WTC11 (cell line): ENCODE data around the gene MMAB. TPM values are rescaled to one million over a fixed set of nuclear protein-coding genes. Genes with fewer than 3 reads are reported as not detected.

Experiments used
- ATAC-seq: fragments of 200-7000 bp; cut with Tn5 transposase; 2 replicates; pipeline ENCODE4 v1.10.0; 2021; ENCODE audit warnings: mild to moderate bottlenecking, moderate library complexity
- CTCF ChIA-PET: fragments of 300-600 bp; sonication (Branson Sonifier 250); formaldehyde crosslinking; loops from one replicate; lab custom pipeline; 2021; ENCODE audit warnings: antibody characterized with exemption; lab: Charles Lee
- POLR2A ChIA-PET: fragments of 350-600 bp; sonication (Branson Sonifier 250); formaldehyde crosslinking; loops from one replicate; lab custom pipeline; 2021; ENCODE audit warnings: antibody characterized with exemption; lab: Charles Lee
- DNase-seq: peaks from one replicate; pipeline ENCODE4 v3.0.0; 2021; ENCODE audit warnings: low spot score
- H3K27ac Mint-ChIP-seq: 2 replicates; pipeline ENCODE4 v1.8.0; 2021; ENCODE audit warnings: mixed read lengths
- H3K27me3 Mint-ChIP-seq: 2 replicates; pipeline ENCODE4 v1.8.0; 2021; ENCODE audit warnings: low read depth, mild to moderate bottlenecking, moderate library complexity, mixed read lengths
- H3K36me3 Mint-ChIP-seq: 2 replicates; pipeline ENCODE4 v1.8.0; 2021; ENCODE audit warnings: mixed read lengths
- H3K4me1 Mint-ChIP-seq: 2 replicates; pipeline ENCODE4 v1.8.0; 2022; ENCODE audit warnings: mixed read lengths
- H3K4me3 Mint-ChIP-seq: 2 replicates; pipeline ENCODE4 v1.8.0; 2021; ENCODE audit warnings: mild to moderate bottlenecking, moderate library complexity, mixed read lengths
- H3K9me3 Mint-ChIP-seq: 2 replicates; pipeline ENCODE4 v1.8.0; 2021; ENCODE audit warnings: mixed read lengths
- ETV6 ChIP-seq: sonication (generic); formaldehyde crosslinking; IDR thresholded peaks from 2 replicates; pipeline ENCODE4 v1.8.1; 2022; ENCODE audit warnings: mild to moderate bottlenecking, missing genetic modification reagents
- GTF2I ChIP-seq: fragments of 250-450 bp; sonication (Bioruptor Pico); conservative IDR thresholded peaks from 2 replicates; pipeline ENCODE4 v1.4.0; 2021; ENCODE audit warnings: mild to moderate bottlenecking
- IRF2 ChIP-seq: sonication (generic); formaldehyde crosslinking; IDR thresholded peaks from 2 replicates; pipeline ENCODE4 v1.8.0; 2022; ENCODE audit warnings: low read depth, missing genetic modification reagents, borderline replicate concordance
- JUN ChIP-seq: sonication (generic); formaldehyde crosslinking; IDR thresholded peaks from 2 replicates; pipeline ENCODE4 v1.8.0; 2023; ENCODE audit warnings: mild to moderate bottlenecking, missing genetic modification reagents
- NFATC4 ChIP-seq: fragments of 250-450 bp; sonication (Bioruptor Pico); IDR thresholded peaks from 2 replicates; pipeline ENCODE4 v1.9.0; 2021; ENCODE audit warnings: mild to moderate bottlenecking
- NFE2L1 ChIP-seq: sonication (generic); formaldehyde crosslinking; IDR thresholded peaks from 2 replicates; pipeline ENCODE4 v1.8.1; 2023; ENCODE audit warnings: missing genetic modification reagents
- PRRX2 ChIP-seq: fragments of 250-450 bp; sonication (Bioruptor Pico); IDR thresholded peaks from 2 replicates; pipeline ENCODE4 v1.8.0; 2021; ENCODE audit warnings: mild to moderate bottlenecking
- SMAD3 ChIP-seq: sonication (generic); formaldehyde crosslinking; IDR thresholded peaks from 2 replicates; pipeline ENCODE4 v1.8.0; 2022; ENCODE audit warnings: missing genetic modification reagents, mild to moderate bottlenecking, borderline replicate concordance
- ZNF219 ChIP-seq: sonication (generic); formaldehyde crosslinking; IDR thresholded peaks from 2 replicates; pipeline ENCODE4 v1.8.0; 2023; ENCODE audit warnings: missing genetic modification reagents, mild to moderate bottlenecking, borderline replicate concordance
- ZNF263 ChIP-seq: sonication (generic); formaldehyde crosslinking; IDR thresholded peaks from 2 replicates; pipeline ENCODE4 v1.8.1; 2022; ENCODE audit warnings: low read depth, mild to moderate bottlenecking, moderate library complexity, missing genetic modification reagents
- ZNF317 ChIP-seq: sonication (generic); formaldehyde crosslinking; IDR thresholded peaks from 2 replicates; pipeline ENCODE4 v1.8.1; 2023; ENCODE audit warnings: low read depth, mild to moderate bottlenecking, moderate library complexity, missing genetic modification reagents, borderline replicate concordance
- ZNF396 ChIP-seq: fragments of 250-450 bp; sonication (Bioruptor Pico); IDR thresholded peaks from 2 replicates; pipeline ENCODE4 v1.8.0; 2021; ENCODE audit warnings: mild to moderate bottlenecking, moderate library complexity, borderline replicate concordance
- total RNA-seq: library from RNA; stranded (reverse); gene quantifications from 3 replicates; pipeline ENCODE4 v1.2.3, GENCODE V29; 2021
- TF ChIP-seq, protein P1 (sequence below): sonication (generic); formaldehyde crosslinking; IDR thresholded peaks from 2 replicates; pipeline ENCODE4 v1.8.0; 2022; ENCODE audit warnings: mild to moderate bottlenecking, missing genetic modification reagents
- TF ChIP-seq, protein P2 (sequence below): sonication (generic); formaldehyde crosslinking; IDR thresholded peaks from 2 replicates; pipeline ENCODE4 v1.8.1; 2023; ENCODE audit warnings: mild to moderate bottlenecking, missing genetic modification reagents, borderline replicate concordance
- TF ChIP-seq, protein P3 (sequence below): fragments of 250-450 bp; sonication (Bioruptor Pico); IDR thresholded peaks from 2 replicates; pipeline ENCODE4 v1.8.0; 2021; ENCODE audit warnings: mild to moderate bottlenecking
- TF ChIP-seq, protein P4 (sequence below): sonication (generic); formaldehyde crosslinking; IDR thresholded peaks from 2 replicates; pipeline ENCODE4 v1.8.1; 2022; ENCODE audit warnings: mild to moderate bottlenecking, missing genetic modification reagents, moderate library complexity, borderline replicate concordance
- TF ChIP-seq, protein P5 (sequence below): sonication (generic); formaldehyde crosslinking; IDR thresholded peaks from 2 replicates; pipeline ENCODE4 v1.8.1; 2023; ENCODE audit warnings: mild to moderate bottlenecking, moderate library complexity, missing genetic modification reagents
- TF ChIP-seq, protein P6 (sequence below): fragments of 250-450 bp; sonication (Bioruptor Pico); conservative IDR thresholded peaks from 2 replicates; pipeline ENCODE4 v1.9.0; 2021; ENCODE audit warnings: mild to moderate bottlenecking
- TF ChIP-seq, protein P7 (sequence below): sonication (generic); formaldehyde crosslinking; IDR thresholded peaks from 2 replicates; pipeline ENCODE4 v1.8.1; 2022; ENCODE audit warnings: missing genetic modification reagents, borderline replicate concordance
- TF ChIP-seq, protein P8 (sequence below): sonication (generic); formaldehyde crosslinking; IDR thresholded peaks from 2 replicates; pipeline ENCODE4 v1.8.0; 2022; ENCODE audit warnings: mild to moderate bottlenecking, missing genetic modification reagents
- TF ChIP-seq, protein P9 (sequence below): sonication (generic); formaldehyde crosslinking; IDR thresholded peaks from 2 replicates; pipeline ENCODE4 v1.8.1; 2023; ENCODE audit warnings: mild to moderate bottlenecking, missing genetic modification reagents, moderate library complexity

MMAB gene
- total RNA-seq, 1 experiment from 2014 or later: 22.0 TPM

DNA sequence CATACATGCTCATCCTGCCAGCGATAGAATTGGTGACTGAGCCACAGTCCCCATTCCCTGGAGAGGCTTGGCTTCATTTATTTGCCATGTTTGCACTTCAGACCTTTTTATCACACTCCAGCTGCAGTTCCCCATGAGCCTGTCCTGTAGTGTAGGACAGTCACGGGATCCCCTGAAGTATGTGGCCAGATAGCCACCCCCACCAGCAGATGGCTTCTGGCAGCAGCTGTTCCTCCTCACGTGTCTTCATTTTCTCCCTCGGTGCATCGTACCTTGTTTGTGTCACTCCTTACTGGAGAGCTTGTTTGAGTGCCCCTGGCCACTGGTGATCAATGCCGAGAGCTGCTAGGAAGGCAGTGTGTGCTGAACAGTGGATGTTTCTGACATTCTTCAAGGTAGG is 55.7 kb downstream of the MMAB start (continued):
- TF ChIP-seq ZNF219 (CRISPR knock-in tag): no peak
- TF ChIP-seq, protein P1, sequence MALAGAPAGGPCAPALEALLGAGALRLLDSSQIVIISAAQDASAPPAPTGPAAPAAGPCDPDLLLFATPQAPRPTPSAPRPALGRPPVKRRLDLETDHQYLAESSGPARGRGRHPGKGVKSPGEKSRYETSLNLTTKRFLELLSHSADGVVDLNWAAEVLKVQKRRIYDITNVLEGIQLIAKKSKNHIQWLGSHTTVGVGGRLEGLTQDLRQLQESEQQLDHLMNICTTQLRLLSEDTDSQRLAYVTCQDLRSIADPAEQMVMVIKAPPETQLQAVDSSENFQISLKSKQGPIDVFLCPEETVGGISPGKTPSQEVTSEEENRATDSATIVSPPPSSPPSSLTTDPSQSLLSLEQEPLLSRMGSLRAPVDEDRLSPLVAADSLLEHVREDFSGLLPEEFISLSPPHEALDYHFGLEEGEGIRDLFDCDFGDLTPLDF (CRISPR knock-in tag): no peak
- TF ChIP-seq, protein P2, sequence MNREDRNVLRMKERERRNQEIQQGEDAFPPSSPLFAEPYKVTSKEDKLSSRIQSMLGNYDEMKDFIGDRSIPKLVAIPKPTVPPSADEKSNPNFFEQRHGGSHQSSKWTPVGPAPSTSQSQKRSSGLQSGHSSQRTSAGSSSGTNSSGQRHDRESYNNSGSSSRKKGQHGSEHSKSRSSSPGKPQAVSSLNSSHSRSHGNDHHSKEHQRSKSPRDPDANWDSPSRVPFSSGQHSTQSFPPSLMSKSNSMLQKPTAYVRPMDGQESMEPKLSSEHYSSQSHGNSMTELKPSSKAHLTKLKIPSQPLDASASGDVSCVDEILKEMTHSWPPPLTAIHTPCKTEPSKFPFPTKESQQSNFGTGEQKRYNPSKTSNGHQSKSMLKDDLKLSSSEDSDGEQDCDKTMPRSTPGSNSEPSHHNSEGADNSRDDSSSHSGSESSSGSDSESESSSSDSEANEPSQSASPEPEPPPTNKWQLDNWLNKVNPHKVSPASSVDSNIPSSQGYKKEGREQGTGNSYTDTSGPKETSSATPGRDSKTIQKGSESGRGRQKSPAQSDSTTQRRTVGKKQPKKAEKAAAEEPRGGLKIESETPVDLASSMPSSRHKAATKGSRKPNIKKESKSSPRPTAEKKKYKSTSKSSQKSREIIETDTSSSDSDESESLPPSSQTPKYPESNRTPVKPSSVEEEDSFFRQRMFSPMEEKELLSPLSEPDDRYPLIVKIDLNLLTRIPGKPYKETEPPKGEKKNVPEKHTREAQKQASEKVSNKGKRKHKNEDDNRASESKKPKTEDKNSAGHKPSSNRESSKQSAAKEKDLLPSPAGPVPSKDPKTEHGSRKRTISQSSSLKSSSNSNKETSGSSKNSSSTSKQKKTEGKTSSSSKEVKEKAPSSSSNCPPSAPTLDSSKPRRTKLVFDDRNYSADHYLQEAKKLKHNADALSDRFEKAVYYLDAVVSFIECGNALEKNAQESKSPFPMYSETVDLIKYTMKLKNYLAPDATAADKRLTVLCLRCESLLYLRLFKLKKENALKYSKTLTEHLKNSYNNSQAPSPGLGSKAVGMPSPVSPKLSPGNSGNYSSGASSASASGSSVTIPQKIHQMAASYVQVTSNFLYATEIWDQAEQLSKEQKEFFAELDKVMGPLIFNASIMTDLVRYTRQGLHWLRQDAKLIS: no peak
- TF ChIP-seq, protein P3, sequence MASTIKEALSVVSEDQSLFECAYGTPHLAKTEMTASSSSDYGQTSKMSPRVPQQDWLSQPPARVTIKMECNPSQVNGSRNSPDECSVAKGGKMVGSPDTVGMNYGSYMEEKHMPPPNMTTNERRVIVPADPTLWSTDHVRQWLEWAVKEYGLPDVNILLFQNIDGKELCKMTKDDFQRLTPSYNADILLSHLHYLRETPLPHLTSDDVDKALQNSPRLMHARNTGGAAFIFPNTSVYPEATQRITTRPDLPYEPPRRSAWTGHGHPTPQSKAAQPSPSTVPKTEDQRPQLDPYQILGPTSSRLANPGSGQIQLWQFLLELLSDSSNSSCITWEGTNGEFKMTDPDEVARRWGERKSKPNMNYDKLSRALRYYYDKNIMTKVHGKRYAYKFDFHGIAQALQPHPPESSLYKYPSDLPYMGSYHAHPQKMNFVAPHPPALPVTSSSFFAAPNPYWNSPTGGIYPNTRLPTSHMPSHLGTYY (CRISPR knock-in tag): no peak
- TF ChIP-seq, protein P4, sequence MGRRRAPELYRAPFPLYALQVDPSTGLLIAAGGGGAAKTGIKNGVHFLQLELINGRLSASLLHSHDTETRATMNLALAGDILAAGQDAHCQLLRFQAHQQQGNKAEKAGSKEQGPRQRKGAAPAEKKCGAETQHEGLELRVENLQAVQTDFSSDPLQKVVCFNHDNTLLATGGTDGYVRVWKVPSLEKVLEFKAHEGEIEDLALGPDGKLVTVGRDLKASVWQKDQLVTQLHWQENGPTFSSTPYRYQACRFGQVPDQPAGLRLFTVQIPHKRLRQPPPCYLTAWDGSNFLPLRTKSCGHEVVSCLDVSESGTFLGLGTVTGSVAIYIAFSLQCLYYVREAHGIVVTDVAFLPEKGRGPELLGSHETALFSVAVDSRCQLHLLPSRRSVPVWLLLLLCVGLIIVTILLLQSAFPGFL (CRISPR knock-in tag): no peak
- TF ChIP-seq PRRX2 (CRISPR knock-in tag): no peak
- TF ChIP-seq, protein P5, sequence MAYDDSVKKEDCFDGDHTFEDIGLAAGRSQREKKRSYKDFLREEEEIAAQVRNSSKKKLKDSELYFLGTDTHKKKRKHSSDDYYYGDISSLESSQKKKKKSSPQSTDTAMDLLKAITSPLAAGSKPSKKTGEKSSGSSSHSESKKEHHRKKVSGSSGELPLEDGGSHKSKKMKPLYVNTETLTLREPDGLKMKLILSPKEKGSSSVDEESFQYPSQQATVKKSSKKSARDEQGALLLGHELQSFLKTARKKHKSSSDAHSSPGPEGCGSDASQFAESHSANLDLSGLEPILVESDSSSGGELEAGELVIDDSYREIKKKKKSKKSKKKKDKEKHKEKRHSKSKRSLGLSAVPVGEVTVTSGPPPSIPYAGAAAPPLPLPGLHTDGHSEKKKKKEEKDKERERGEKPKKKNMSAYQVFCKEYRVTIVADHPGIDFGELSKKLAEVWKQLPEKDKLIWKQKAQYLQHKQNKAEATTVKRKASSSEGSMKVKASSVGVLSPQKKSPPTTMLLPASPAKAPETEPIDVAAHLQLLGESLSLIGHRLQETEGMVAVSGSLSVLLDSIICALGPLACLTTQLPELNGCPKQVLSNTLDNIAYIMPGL (CRISPR knock-in tag): no peak
- TF ChIP-seq, all 79 proteins: peak for 0

DNA sequence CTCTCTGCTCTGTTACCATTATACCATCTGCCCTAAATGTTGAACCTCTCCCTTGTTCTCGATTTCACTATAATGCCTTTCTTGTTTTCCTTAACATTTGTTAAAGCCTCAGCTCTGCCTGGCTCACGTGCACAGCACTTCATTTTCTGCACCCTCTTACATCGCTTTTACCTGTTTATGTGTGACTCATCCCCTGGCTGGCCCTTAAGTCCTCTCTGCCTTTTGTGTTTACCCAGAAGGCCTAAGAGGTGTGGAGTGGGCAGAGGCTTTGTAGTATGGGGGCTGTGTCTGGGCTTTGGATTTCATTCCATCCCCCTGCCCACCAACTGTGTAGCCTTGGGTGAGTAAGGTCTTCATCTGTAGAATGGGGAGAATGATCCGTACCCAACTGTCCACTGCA is 59.3 kb downstream of the MMAB start:
- ChIA-PET CTCF (no interaction called here), POLR2A (no interaction called here)
- peaks cover 2% of the 10 kb centered on the region for H3K4me1 Mint-ChIP-seq
- no peak for DNase-seq
- no peaks in the 10 kb centered on the region for H3K9me3 Mint-ChIP-seq
- no peak overlapping the region for H3K4me3 Mint-ChIP-seq
- no peaks in the 10 kb centered on the region for H3K27me3 Mint-ChIP-seq
- H3K27ac Mint-ChIP-seq: no peak overlapping the region
- H3K36me3 Mint-ChIP-seq: peaks cover 42% of the 10 kb centered on the region
- no peak for ATAC-seq
- TF ChIP-seq IRF2 (no peak), ETV6 (CRISPR knock-in tag) (no peak), ZNF317 (CRISPR knock-in tag) (no peak), GTF2I (CRISPR knock-in tag) (no peak), SMAD3 (CRISPR knock-in tag) (no peak), NFE2L1 (CRISPR knock-in tag) (no peak), JUN (CRISPR knock-in tag) (no peak), NFATC4 (CRISPR knock-in tag) (no peak), ZNF263 (no peak), ZNF396 (CRISPR knock-in tag) (no peak)
- TF ChIP-seq, protein P6, sequence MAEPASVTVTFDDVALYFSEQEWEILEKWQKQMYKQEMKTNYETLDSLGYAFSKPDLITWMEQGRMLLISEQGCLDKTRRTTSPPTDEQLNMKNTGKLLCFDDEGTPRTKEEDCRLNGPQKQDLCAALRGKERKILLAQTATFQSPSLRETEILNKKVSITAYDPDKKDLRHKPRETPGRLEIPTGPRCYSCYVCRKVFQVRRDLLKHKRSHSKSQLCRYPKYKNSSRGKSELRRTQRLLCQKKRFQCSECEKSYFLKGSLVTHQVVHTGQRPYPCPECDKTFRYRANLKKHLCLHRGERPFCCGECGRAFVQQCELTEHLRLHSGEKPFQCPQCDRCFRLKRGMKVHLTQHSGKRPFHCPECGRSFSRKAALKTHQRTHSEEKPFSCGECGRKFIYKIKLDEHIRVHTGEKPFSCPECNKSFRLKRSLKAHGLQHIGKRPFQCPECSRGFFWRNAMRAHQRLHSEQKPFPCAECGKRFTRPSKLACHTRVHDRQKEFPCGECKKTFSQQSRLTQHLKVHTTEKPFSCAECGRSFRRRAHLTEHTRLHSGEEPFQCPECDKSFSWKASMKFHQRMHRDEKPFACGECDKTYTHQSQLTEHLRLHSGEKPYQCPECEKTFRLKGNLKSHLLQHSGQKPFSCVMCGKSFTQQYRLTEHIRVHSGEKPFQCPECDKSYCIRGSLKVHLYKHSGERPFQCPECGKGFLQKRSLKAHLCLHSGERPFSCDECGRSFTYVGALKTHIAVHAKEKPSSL (CRISPR knock-in tag): no peak
- TF ChIP-seq, protein P1 (CRISPR knock-in tag): no peak
- TF ChIP-seq, protein P7, sequence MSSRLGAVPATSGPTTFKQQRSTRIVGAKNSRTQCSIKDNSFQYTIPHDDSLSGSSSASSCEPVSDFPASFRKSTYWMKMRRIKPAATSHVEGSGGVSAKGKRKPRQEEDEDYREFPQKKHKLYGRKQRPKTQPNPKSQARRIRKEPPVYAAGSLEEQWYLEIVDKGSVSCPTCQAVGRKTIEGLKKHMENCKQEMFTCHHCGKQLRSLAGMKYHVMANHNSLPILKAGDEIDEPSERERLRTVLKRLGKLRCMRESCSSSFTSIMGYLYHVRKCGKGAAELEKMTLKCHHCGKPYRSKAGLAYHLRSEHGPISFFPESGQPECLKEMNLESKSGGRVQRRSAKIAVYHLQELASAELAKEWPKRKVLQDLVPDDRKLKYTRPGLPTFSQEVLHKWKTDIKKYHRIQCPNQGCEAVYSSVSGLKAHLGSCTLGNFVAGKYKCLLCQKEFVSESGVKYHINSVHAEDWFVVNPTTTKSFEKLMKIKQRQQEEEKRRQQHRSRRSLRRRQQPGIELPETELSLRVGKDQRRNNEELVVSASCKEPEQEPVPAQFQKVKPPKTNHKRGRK (CRISPR knock-in tag): no peak
- TF ChIP-seq, protein P8, sequence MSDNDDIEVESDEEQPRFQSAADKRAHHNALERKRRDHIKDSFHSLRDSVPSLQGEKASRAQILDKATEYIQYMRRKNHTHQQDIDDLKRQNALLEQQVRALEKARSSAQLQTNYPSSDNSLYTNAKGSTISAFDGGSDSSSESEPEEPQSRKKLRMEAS (CRISPR knock-in tag): no peak
- TF ChIP-seq, protein P9, sequence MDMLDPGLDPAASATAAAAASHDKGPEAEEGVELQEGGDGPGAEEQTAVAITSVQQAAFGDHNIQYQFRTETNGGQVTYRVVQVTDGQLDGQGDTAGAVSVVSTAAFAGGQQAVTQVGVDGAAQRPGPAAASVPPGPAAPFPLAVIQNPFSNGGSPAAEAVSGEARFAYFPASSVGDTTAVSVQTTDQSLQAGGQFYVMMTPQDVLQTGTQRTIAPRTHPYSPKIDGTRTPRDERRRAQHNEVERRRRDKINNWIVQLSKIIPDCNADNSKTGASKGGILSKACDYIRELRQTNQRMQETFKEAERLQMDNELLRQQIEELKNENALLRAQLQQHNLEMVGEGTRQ (CRISPR knock-in tag): no peak
